Sigmoid colon (tissue), 3 donors: ENCODE results near the gene TPI1.

Experiments used
- CTCF ChIP-seq, 4 experiments: fragments of 450-650 bp in 3 of 4; fragments of 200-600 bp in 1 of 4; IDR thresholded peaks; one replicate each; pipeline ENCODE4 v1.5.1; 2016 to 2019; ENCODE audit warnings: antibody characterized with exemption in 4 of 4, mild to moderate bottlenecking in 3 of 4, moderate library complexity in 2 of 4
- POLR2A ChIP-seq, 2 donors: fragments of 450-650 bp; IDR thresholded peaks; one replicate each; pipeline ENCODE4 v1.6.1; 2016; ENCODE audit warnings: antibody characterized with exemption in 2 of 2, mild to moderate bottlenecking in 2 of 2, moderate library complexity in 2 of 2

GRCh38 chr12:6832125-6832524, 35.2 kb upstream of the TPI1 start:
- no peak for TF ChIP-seq CTCF (IDR thresholded peaks at IDR 0.05)
- no peak for TF ChIP-seq POLR2A (IDR thresholded peaks at IDR 0.05)
